Stomach smooth muscle (tissue), 2 donors: ENCODE data around the gene AGBL2.
"Not testable (repeated sequence)": the region's sequence is repeated elsewhere in the genome, so short reads cannot be mapped to it uniquely, and the experiment has no call there.

Experiments
- H3K27ac ChIP-seq: one replicate; pipeline ENCODE4 v1.7.0; 2013; ENCODE audit warnings: mild to moderate bottlenecking, low read length, inconsistent platforms
- H3K27me3 ChIP-seq, 2 donors: one replicate each; pipeline ENCODE4 v1.7.0; 2013; ENCODE audit warnings: low read length in 2 of 2; ENCODE audit not compliant: insufficient read depth in 2 of 2, control insufficient read depth in 1 of 2
- H3K36me3 ChIP-seq, 2 donors: one replicate each; pipeline ENCODE4 v1.7.0; 2013; ENCODE audit warnings: low read length in 2 of 2; ENCODE audit not compliant: control insufficient read depth in 2 of 2, insufficient read depth in 2 of 2
- H3K4me1 ChIP-seq: one replicate; pipeline ENCODE4 v1.7.0; 2013; ENCODE audit warnings: low read length; ENCODE audit not compliant: control insufficient read depth, insufficient read depth
- H3K4me3 ChIP-seq, 2 donors: one replicate each; pipeline ENCODE4 v1.7.0; 2013; ENCODE audit warnings: low read length in 2 of 2
- H3K9ac ChIP-seq, 2 donors: one replicate each; pipeline ENCODE4 v1.7.0; 2013; ENCODE audit warnings: low read length in 2 of 2, mild to moderate bottlenecking in 1 of 2
- H3K9me3 ChIP-seq, 2 donors: one replicate each; pipeline ENCODE4 v1.7.0; 2013; ENCODE audit warnings: low read length in 2 of 2; ENCODE audit not compliant: control insufficient read depth in 2 of 2
- donor health status: healthy.
- donor health status: Pancreatic carcinoma.

The AGBL2 gene

DNA sequence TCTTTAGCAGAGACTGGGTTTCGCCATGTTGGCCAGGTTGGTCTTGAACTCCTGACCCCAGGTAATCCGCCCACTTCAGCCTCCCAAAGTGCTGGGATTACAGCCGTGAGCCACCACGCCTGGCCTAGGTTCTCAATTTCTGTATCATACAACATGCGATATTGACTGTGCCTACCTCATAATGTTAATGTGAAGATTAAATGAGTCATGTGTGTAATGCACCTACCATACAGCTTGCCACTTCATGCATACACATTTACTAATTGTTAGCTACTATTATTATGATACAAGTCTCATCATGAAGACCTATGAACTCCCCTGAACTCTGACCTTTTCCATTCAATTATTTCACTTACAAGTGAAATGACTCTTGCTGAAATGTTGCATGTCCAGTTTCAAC is 25.7 kb downstream of the AGBL2 start:
- no peaks in the 10 kb centered on the region for H3K4me1 ChIP-seq
- H3K9ac ChIP-seq: no peak overlapping the region
- H3K27me3 ChIP-seq: no peaks in the 10 kb centered on the region
- no peak overlapping the region for H3K4me3 ChIP-seq
- H3K9me3 ChIP-seq: no peaks in the 10 kb centered on the region
- H3K36me3 ChIP-seq: no peaks in the 10 kb centered on the region
- no peak overlapping the region for H3K27ac ChIP-seq

GRCh38 chr11:47688991-47689390 is 26.2 kb downstream of the AGBL2 start:
- Histone ChIP-seq H3K27ac (no peak overlapping the region), H3K27me3 (no peaks in the 10 kb centered on the region)

DNA sequence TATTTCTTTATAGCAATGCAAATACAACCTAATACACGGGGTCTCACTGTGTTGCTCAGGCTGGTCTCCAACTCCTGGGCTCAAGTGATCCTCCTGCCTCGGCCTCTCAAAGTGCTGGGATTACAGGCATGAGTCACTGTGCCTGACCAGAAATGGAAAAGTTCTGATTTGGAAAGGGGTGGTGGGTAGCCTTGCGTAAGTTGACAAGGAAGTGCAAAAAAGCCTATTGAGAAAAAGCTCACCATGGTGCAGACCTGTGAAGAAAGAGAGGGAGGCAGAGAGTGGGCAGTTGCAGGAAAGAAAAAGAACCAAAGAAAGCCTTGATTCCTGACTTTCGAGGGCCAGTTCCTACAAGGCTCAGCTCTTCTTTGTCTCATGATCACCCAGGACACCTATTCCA is 27.1 kb downstream of the AGBL2 start:
- H3K9me3 ChIP-seq: no peaks in the 10 kb centered on the region
- no peaks in the 10 kb centered on the region for H3K4me1 ChIP-seq
- H3K4me3 ChIP-seq: no peak overlapping the region
- H3K36me3 ChIP-seq: no peaks in the 10 kb centered on the region
- H3K27me3 ChIP-seq: no peaks in the 10 kb centered on the region
- H3K27ac ChIP-seq: no peak overlapping the region
- no peak overlapping the region for H3K9ac ChIP-seq

More at GRCh38 chr11:47688991-47689390, 26.2 kb downstream of the AGBL2 start:
- Histone ChIP-seq H3K9ac (no peak overlapping the region), H3K36me3 (no peaks in the 10 kb centered on the region), H3K4me3 (no peak overlapping the region), H3K9me3 (no peaks in the 10 kb centered on the region), H3K4me1 (no peaks in the 10 kb centered on the region)

DNA sequence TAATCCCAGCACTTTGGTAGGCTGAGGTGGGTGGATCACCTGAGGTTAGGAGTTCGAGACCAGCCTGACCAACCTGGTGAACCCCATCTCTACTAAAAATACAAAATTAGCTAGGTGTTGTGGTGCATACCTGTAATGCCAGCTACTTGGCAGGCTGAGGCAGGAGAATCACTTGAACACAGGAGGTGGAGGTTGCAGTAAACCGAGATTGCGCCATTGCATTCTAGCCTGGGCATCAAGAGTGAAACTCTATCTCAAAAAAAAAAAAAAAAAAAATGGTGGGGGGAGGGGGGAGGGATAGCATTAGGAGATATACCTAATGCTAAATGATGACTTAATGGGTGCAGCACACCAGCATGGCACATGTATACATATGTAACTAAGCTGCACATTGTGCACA is 28.5 kb downstream of the AGBL2 start:
- not testable (repeated sequence) for H3K27me3 ChIP-seq, H3K27ac ChIP-seq, H3K9ac ChIP-seq, H3K4me3 ChIP-seq, H3K4me1 ChIP-seq, H3K36me3 ChIP-seq, H3K9me3 ChIP-seq

GRCh38 chr11:47686151-47686550 is 29.0 kb downstream of the AGBL2 start:
- H3K27me3 ChIP-seq: no peaks in the 10 kb centered on the region
- no peak overlapping the region for H3K4me3 ChIP-seq
- H3K9me3 ChIP-seq: no peaks in the 10 kb centered on the region
- no peak overlapping the region for H3K27ac ChIP-seq
- H3K4me1 ChIP-seq: no peaks in the 10 kb centered on the region
- no peaks in the 10 kb centered on the region for H3K36me3 ChIP-seq
- H3K9ac ChIP-seq: no peak overlapping the region

GRCh38 chr11:47675851-47676250 is 39.3 kb downstream of the AGBL2 start:
- Histone ChIP-seq H3K9ac (no peak overlapping the region), H3K36me3 (no peaks in the 10 kb centered on the region), H3K4me1 (no peaks in the 10 kb centered on the region), H3K27me3 (no peaks in the 10 kb centered on the region), H3K27ac (no peak overlapping the region), H3K4me3 (no peak overlapping the region), H3K9me3 (no peaks in the 10 kb centered on the region)

- no peaks in the 10 kb centered on the region for H3K36me3 ChIP-seq
- H3K27ac ChIP-seq: no peak overlapping the region
- H3K4me1 ChIP-seq: no peaks in the 10 kb centered on the region
- no peaks in the 10 kb centered on the region for H3K9me3 ChIP-seq
- H3K9ac ChIP-seq: no peak overlapping the region
- H3K27me3 ChIP-seq: no peaks in the 10 kb centered on the region
- H3K4me3 ChIP-seq: no peak overlapping the region
Measured at GRCh38 chr11:47672283-47672730, 42.9 kb downstream of the AGBL2 start.

GRCh38 chr11:47669856-47670255 is 45.3 kb downstream of the AGBL2 start:
- Histone ChIP-seq H3K27me3 (no peaks in the 10 kb centered on the region), H3K4me1 (no peaks in the 10 kb centered on the region), H3K36me3 (no peaks in the 10 kb centered on the region), H3K9me3 (no peaks in the 10 kb centered on the region), H3K9ac (no peak overlapping the region), H3K4me3 (no peak overlapping the region), H3K27ac (no peak overlapping the region)

- H3K4me1 ChIP-seq: no peaks in the 10 kb centered on the region
- no peak overlapping the region for H3K9ac ChIP-seq
- H3K27ac ChIP-seq: no peak overlapping the region
- H3K36me3 ChIP-seq: no peaks in the 10 kb centered on the region
- no peak overlapping the region for H3K4me3 ChIP-seq
- no peaks in the 10 kb centered on the region for H3K27me3 ChIP-seq
- H3K9me3 ChIP-seq: no peaks in the 10 kb centered on the region
Measured at GRCh38 chr11:47668665-47669064, 46.5 kb downstream of the AGBL2 start.

DNA sequence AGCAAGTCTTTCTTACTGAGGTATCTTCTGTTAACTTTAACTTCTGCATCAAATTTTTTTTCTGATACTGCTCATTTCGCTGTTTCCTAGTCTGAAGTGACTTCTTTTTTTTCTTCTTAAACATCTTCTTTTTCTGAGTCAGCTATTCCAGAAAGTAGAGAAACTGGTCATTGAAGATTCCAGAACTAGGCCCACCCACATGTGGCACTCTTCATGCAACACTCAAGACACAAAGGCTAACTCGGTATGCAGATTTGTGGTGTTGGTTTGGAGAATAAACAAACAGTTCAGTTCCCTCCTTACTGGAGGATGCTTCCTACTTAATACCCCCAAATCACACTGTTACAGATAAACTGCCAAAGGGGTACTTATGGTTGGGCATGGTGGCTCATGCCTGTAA is 47.6 kb downstream of the AGBL2 start:
- no peaks in the 10 kb centered on the region for H3K27me3 ChIP-seq
- no peak overlapping the region for H3K9ac ChIP-seq
- H3K4me1 ChIP-seq: no peaks in the 10 kb centered on the region
- no peak overlapping the region for H3K27ac ChIP-seq
- no peak overlapping the region for H3K4me3 ChIP-seq
- H3K9me3 ChIP-seq: no peaks in the 10 kb centered on the region
- H3K36me3 ChIP-seq: no peaks in the 10 kb centered on the region

GRCh38 chr11:47667135-47667534 is 48.0 kb downstream of the AGBL2 start:
- Histone ChIP-seq H3K9ac (no peak overlapping the region), H3K9me3 (no peaks in the 10 kb centered on the region), H3K27ac (no peak overlapping the region), H3K27me3 (no peaks in the 10 kb centered on the region), H3K36me3 (no peaks in the 10 kb centered on the region), H3K4me1 (no peaks in the 10 kb centered on the region), H3K4me3 (no peak overlapping the region)

DNA sequence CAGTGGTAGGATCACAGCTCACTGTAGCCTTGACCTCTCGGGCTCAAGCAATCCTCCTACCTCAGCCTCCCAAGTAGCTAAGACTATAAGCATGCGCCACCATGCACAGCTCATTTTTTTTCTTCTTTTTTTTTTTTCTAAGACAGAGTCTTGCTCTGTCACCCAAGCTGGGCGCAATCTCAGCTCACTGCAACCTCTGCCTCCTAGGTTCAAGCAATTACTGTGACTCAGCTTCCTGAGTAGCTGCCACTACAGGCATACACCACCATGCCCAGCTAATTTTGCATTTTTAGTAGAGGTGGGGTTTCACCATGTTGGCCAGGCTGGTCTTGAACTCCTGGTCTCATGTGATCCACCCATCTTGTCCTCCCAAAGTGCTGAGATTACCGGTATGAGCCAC is 50.2 kb downstream of the AGBL2 start:
- not testable (repeated sequence) for H3K9ac ChIP-seq, H3K27ac ChIP-seq, H3K4me3 ChIP-seq, H3K4me1 ChIP-seq, H3K9me3 ChIP-seq, H3K36me3 ChIP-seq, H3K27me3 ChIP-seq
